Heart right ventricle (tissue), 16 donors: Measurements from ENCODE around the gene CEP20. TPM values are rescaled to one million over a fixed set of nuclear protein-coding genes. Genes with fewer than 3 reads are reported as not detected.

ENCODE experiments used
- ATAC-seq, 8 donors: fragments of 200-7000 bp; cut with Tn5 transposase; one replicate each; pipeline ENCODE4 v1.9.1; 2020; ENCODE audit warnings: mild to moderate bottlenecking in 8 of 8, moderate library complexity in 8 of 8, moderate number of reproducible peaks in 1 of 8
- DNase-seq, 2 donors: peaks; one replicate each; pipeline ENCODE4 v3.0.0-alpha.2; 2020
- H3K27ac ChIP-seq, 10 donors: fragments of 200-600 bp; sonication (generic) in 2 of 10; one replicate each; pipeline versions ENCODE4 v1.5.0 to v1.8.0; 2020 to 2022; ENCODE audit warnings: mild to moderate bottlenecking in 3 of 10
- H3K27me3 ChIP-seq, 7 donors: fragments of 200-600 bp; one replicate each; pipeline ENCODE4 v1.8.0; 2021 to 2022; ENCODE audit warnings: mild to moderate bottlenecking in 2 of 7
- H3K36me3 ChIP-seq, 9 donors: fragments of 200-600 bp; sonication (generic) in 1 of 9; one replicate each; pipeline versions ENCODE4 v1.5.0 to v1.8.0; 2020 to 2022; ENCODE audit warnings: mild to moderate bottlenecking in 2 of 9
- H3K4me1 ChIP-seq, 9 donors: fragments of 200-600 bp; sonication (generic) in 1 of 9; one replicate each; pipeline versions ENCODE4 v1.5.0 to v1.8.0; 2020 to 2022; ENCODE audit warnings: mild to moderate bottlenecking in 4 of 9
- H3K4me3 ChIP-seq, 10 donors: fragments of 200-600 bp; sonication (generic) in 2 of 10; one replicate each; pipeline versions ENCODE4 v1.5.0 to v1.8.0; 2020 to 2022; ENCODE audit warnings: mild to moderate bottlenecking in 7 of 10, moderate library complexity in 2 of 10
- H3K9me3 ChIP-seq, 11 donors: fragments of 200-600 bp in 10 of 11; sonication (generic) in 2 of 11; one replicate each; pipeline versions ENCODE4 v1.5.0 to v1.8.0; 2013 to 2022; ENCODE audit warnings: mild to moderate bottlenecking in 2 of 11, control low read depth in 1 of 11, moderate library complexity in 1 of 11
- CTCF ChIP-seq, 9 donors: fragments of 200-600 bp; sonication (generic) in 2 of 9; IDR thresholded peaks; one replicate each; pipeline versions ENCODE4 v1.5.0 to v1.8.0; 2021 to 2022; ENCODE audit warnings: antibody characterized with exemption in 9 of 9, mild to moderate bottlenecking in 5 of 9, moderate library complexity in 1 of 9
- WGBS, 2 donors: extraction: QIAGEN DNeasy Blood & Tissue Kit; methylation state at CpG; one replicate each; pipeline ENCODE4 v1.1.7; 2013; ENCODE audit warnings: inconsistent platforms in 1 of 2; 5-methylcytosine and 5-hydroxymethylcytosine counted together
- intact Hi-C, 10 donors: fragments of 100-400 bp; cut with DNase I; formaldehyde crosslinking; loops; one replicate each; pipeline versions ENCODE4 v1.11.1 to v1.14.2; 2022
- polyA plus RNA-seq, 2 donors: library from polyadenylated mRNA; stranded (reverse); fragments of 200-250 nt; gene quantifications; one replicate each; pipeline ENCODE4 v1.2.3, GENCODE V29; 2013
- total RNA-seq, 10 donors: library from RNA; stranded (reverse); fragmentation: NEBNext Ultra II Directional in 3 of 10; extraction: Animal tissue kit (Norgen Biotek cat#: 25700) in 3 of 10; gene quantifications; one replicate each; pipeline versions ENCODE4 v1.2.1 to v1.2.4, GENCODE V29; 2021 to 2023
- donor health status: Arrhythmogenic right ventricular cardiomyopathy.
- donor health status: ischemic (EF 13 %, LVEDD 7.1; RV severe dilation, severe dysfunction).
- donor health status: healthy with polysubstance abuse.
- donor health status: DM: no; HTN: yes; CAD: no.
- donor health status: DM: no; HTN: no; CAD: no.
- donor health status: ischemic (EF 25% LVEDD 6.9; RV normal size, moderate dysfunction).
- donor health status: ischemic (EF 25% LVEDD 5.7; RV mildly dilated, moderate dysfunction).
- donor health status: healthy.
- donor health status: DM: yes; HTN: yes; CAD: no.
- donor health status: Ischemic cardiomyopathy.
- donor health status: ischemic (EF 35%, LVEDD 5.7; RV mildly dilated, moderate dysfunction).
- donor health status: nonischemic (EF 11% LVEDD 7.7; RV severe dilation, severe dysfunction).
- donor health status: DM: yes; HTN: yes; CAD: no.
- donor health status: PGD.
- donor health status: ischemic (EF 29% LVEDD 5.4; RV normal size, mild dysfunction).
- donor health status: nonischemic (EF 23%, LVEDD 6.1; RV moderate dilation, normal function).

The CEP20 gene
- total and polyA plus RNA-seq, 12 donors = 14.8 to 42.6 (median 32.1) TPM

GRCh38 chr16:15825750-15826305 lies 62.6 kb downstream of the CEP20 start:
- no peak for ATAC-seq
- no peak overlapping the region for H3K4me3 ChIP-seq
- intact Hi-C loops = loop anchor here in 2 of 10 donors (10.0 kb wide), 2 partner anchors 51 to 61 kb away; no protein-coding TSS in a partner anchor
- H3K9me3 ChIP-seq = no peaks in the 10 kb centered on the region
- no peaks in the 10 kb centered on the region for H3K4me1 ChIP-seq
- no peak overlapping the region for H3K27ac ChIP-seq
- peaks cover 0 to 36% (median 0%) of the 10 kb centered on the region in 7 donors for H3K27me3 ChIP-seq
- no peak for DNase-seq
- H3K36me3 ChIP-seq = no peaks in the 10 kb centered on the region
- no peak for TF ChIP-seq CTCF (IDR thresholded peaks at IDR 0.05)
- WGBS, 2 donors = 71% methylated on average over 9 of the region's 9 CpGs

GRCh38 chr16:15822957-15823356 lies 65.4 kb downstream of the CEP20 start:
- Histone ChIP-seq H3K36me3 (no peaks in the 10 kb centered on the region), H3K27me3 (peaks cover 0 to 33% (median 0%) of the 10 kb centered on the region in 7 donors), H3K4me3 (no peak overlapping the region), H3K27ac (no peak overlapping the region), H3K4me1 (no peaks in the 10 kb centered on the region), H3K9me3 (no peaks in the 10 kb centered on the region)
- intact Hi-C loops = loop anchor here in 7 of 10 donors (2.0 to 10.0 kb wide), 5 partner anchors 46 to 58 kb away; no protein-coding TSS in a partner anchor
- WGBS, 2 donors = 73 to 77% methylated on average over 17 of the region's 17 CpGs
- DNase-seq (no peak), ATAC-seq (peak in 2 of 8 donors; percentile 24 to 28)
- no peak for TF ChIP-seq CTCF (IDR thresholded peaks at IDR 0.05)

- H3K4me1 ChIP-seq = no peaks in the 10 kb centered on the region
- H3K4me3 ChIP-seq = no peak overlapping the region
- no peak for ATAC-seq
- no peaks in the 10 kb centered on the region for H3K36me3 ChIP-seq
- H3K27me3 ChIP-seq = peaks cover 0 to 21% (median 0%) of the 10 kb centered on the region in 7 donors
- intact Hi-C loops = loop anchor here in 7 of 10 donors (2.0 to 10.0 kb wide), 5 partner anchors 44 to 56 kb away; no protein-coding TSS in a partner anchor
- no peak for TF ChIP-seq CTCF (IDR thresholded peaks at IDR 0.05)
- 86 to 92% methylated on average over 7 of the region's 7 CpGs for WGBS, 2 donors
- H3K9me3 ChIP-seq = peaks cover 0 to 14% (median 8%) of the 10 kb centered on the region in 11 donors
- no peak for DNase-seq
- no peak overlapping the region for H3K27ac ChIP-seq
Measured at GRCh38 chr16:15820837-15821236, 67.6 kb downstream of the CEP20 start.

GRCh38 chr16:15819046-15819445 lies 69.4 kb downstream of the CEP20 start:
- peaks cover 0 to 27% (median 12%) of the 10 kb centered on the region in 11 donors for H3K9me3 ChIP-seq
- intact Hi-C loops = loop anchor here in 1 of 10 donors (5.0 kb wide), 1 partner anchor 42 kb away; no protein-coding TSS in a partner anchor
- H3K4me3 ChIP-seq = no peak overlapping the region
- no peaks in the 10 kb centered on the region for H3K4me1 ChIP-seq
- H3K36me3 ChIP-seq = no peaks in the 10 kb centered on the region
- peaks cover 0 to 17% (median 0%) of the 10 kb centered on the region in 7 donors for H3K27me3 ChIP-seq
- DNase-seq (no peak), ATAC-seq (no peak)
- no peak overlapping the region for H3K27ac ChIP-seq
- 91 to 93% methylated on average over 2 of the region's 2 CpGs for WGBS, 2 donors
- no peak for TF ChIP-seq CTCF (IDR thresholded peaks at IDR 0.05)
